DMS53 treated with DMSO at 0.1 percent for 48 hours (cell line): ENCODE data around the gene LTF.
"Not testable (repeated sequence)": the region's sequence is repeated elsewhere in the genome, so short reads cannot be mapped to it uniquely, and the experiment has no call there.

Experiments used
- DNase-seq: peaks from one replicate; lab custom pipeline; 2025; ENCODE audit not compliant: unreplicated experiment; lab: John Stamatoyannopoulos, UW

LTF gene

DNA sequence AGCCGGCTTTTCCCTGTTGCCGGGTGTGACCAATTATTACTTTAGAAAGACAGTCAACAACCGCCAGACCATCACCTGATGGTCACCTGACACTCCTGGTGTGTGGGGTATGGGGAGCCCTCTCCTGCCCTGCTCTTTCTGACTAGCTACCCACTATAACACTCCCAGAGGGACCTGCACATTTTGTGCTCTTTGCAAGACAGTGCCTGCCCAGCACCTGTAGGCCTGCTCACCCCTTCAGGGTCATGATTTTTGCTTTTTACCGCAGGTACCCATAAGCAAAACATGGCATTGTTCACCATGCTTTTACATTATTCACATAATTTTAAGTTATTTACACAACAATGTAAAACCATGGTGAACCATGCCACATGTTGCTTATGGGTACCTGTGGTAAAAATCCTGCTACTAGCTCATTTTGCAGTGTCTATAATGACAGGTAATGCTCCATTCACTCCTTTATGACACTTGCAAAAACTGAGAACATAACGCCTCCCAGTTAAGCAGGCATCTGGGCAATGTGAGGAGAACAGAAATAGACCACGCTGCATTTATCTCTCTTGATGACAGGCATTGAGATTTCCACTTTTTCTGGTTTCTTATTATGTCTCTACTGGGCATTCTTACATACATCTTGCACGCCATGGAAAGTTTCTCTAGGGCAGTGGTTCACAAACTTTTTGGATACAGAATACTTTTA is 47.7 kb downstream of the LTF start:
- DNase-seq = no peak

DNA sequence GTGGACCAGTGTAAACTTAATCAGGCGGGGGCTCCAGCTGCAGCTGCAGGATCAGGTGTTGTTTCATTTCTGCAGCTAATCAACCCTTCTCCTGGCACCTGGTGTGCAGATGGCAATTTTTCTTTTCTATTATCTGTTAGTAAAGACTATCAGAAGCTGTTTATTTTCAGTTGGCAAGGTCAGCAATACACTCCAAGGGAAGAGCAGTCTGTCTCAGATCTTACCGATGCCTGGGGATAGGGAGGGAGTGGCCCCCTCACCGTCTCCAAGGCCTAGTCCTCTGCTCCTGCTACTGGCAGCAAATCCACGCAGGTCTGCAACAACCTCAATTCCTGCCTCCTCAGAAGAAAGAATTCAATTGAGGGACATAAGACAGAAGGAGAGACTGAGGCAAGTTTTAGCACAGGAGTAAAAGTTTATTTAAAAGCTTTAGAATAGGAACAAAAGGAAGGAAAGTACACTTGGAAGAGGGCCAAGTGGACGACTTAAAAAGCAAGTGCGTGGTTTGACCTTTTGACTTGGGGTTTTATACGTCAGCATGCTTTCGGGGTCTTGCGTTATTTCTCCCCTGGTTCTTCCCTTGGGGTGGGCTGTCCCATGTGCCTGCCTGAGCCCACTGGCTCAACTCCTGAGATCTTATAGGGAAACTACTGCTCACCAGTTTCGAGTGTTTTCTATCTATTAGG is 48.4 kb downstream of the LTF start:
- no peak for DNase-seq

DNA sequence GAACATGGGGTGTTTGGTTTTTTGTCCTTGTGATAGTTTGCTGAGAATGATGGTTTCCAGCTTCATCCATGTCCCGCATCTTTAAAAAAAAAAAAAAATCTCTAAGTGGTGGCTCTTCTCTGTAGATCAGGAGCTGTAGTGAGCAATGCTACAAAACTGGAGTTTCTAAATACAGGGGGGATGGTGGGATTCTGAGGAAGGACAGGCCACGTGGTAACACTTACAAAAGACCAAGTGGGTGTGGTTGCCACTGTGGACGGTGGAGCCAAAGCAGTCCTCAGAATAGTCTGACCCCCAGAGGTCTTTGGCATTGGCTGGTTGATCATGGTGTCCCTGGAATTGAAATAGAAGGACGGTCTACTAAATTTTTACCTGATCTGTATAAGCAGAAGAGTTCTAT is 50.0 kb downstream of the LTF start:
- no peak for DNase-seq

DNA sequence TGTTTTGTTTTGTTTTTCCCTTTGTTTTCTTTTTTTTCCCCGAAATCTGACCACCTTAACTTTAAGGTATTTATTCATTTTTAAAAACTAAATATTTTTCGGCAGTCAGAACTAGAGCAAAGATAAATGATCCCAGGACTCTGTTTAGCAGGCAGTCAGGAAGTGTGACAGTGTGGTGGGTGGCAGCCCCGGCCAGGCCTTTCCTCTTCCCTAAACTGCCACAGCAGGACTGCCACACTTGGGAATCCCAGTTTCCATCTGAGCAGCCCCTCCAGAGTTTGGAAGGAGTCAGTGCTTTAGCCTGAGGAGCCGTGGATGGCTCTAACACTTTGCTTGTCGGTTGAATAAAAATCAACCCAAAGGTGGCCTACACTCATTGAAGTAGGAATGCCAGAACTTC is 50.8 kb downstream of the LTF start:
- no peak for DNase-seq

DNA sequence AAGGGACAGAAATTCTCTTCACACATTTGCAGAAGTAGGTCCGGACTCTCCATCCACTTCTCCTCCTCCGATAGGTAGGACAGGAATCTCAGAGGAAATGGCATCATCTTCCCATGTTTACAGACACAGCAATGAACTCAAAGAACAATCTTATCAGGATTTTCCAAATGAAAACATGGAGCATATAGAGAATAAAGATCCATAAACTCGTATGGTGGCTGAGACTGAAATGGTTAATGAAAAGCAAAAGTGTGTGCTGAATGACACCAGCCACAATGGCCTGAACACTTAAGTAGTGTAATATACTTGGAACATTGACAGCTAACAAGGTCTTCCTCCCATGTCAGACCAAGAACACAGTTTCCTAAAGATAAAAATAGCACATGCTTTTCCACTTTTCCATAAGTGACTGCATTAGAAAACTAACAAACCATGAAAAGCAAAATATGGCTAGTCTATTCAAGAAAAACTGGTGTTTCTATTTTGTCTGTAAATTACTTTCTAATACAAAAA is 51.9 kb downstream of the LTF start:
- no peak for DNase-seq

DNA sequence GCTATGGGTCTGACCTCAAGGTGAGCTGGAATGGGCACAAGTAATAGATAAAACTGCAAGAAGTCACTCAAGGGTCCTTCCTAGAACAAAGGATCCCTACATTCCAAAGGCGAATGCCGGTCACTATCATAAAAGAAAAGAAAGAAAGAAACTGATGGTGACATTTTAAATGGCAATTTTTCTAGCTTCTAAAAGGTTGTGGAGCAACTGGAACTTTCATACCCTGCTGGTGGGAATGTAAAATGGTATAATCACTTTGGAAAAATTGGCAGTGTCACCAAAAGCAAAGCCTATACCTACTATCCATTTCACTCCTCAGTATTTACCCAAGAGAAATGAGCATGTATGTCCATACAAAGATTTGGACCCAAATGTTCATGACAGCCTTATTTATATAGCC is 53.4 kb downstream of the LTF start:
- no peak for DNase-seq

DNA sequence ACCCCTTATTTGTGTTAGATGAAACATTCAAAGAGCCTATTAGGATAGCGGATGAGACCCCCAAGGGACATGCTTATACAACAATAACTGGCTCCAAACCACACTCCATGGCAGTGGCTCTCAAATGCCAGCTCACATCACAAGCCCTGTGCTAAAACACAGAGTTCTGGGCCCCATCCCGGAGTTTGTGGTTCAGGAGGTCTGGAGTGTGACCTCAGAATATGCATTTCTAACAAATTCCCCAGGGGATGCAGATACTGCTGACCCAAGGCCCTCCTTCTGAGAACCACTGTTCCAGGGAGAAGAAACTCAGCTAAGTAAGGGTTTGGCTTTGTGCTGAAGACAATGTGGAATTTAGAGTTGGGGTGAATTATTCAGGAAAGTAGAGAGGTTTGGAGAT is 54.0 kb downstream of the LTF start:
- no peak for DNase-seq

DNA sequence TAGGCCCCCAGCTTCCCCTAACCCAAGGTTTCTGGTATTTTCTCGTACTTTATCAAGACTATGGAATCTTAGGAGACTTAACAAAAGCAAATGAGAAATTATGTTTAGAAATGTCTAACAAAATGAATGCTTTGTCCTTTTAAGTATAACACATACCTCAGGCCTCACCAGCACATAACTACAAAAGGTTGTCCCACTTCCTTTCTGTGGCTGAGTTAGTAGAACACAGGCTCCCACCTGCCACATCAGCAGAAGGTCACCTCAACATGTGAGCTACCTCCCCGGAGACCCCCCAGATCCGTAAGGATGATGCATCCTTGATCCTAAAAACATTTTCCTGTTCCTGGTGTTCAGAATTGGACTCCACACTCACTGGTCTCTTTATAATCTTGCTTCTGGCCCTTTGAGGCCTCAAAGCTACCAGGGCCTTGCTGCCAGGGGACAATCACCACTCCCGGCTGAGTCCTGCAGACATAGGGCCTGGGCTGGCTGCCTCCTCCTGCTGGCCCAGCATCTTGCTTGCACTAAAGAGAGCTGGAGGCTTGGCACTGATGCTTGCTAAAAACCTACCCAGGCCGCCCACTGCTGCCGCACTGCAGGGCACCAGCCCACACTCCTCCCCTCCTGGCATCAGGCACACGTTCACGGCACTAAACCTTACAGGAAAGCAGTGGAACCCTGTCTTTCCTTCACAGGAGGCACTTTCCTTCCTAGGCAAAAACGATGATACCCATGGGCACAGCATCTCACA is 54.8 kb downstream of the LTF start:
- DNase-seq = no peak

DNA sequence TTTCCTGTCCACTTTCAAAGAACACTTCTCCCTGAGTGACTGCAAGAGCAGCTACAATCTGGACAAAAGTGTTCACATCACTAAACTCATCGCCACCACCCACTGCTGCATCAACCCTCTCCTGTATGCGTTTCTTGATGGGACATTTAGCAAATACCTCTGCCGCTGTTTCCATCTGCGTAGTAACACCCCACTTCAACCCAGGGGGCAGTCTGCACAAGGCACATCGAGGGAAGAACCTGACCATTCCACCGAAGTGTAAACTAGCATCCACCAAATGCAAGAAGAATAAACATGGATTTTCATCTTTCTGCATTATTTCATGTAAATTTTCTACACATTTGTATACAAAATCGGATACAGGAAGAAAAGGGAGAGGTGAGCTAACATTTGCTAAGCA is 55.9 kb downstream of the LTF start:
- no peak for DNase-seq

DNA sequence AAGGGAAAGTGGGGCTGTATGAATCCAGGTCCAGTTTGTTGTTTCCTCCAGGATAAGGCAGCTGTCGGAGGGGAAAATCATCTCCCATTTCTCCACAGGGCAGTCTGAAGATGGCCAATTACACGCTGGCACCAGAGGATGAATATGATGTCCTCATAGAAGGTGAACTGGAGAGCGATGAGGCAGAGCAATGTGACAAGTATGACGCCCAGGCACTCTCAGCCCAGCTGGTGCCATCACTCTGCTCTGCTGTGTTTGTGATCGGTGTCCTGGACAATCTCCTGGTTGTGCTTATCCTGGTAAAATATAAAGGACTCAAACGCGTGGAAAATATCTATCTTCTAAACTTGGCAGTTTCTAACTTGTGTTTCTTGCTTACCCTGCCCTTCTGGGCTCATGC is 56.7 kb downstream of the LTF start:
- no peak for DNase-seq

DNA sequence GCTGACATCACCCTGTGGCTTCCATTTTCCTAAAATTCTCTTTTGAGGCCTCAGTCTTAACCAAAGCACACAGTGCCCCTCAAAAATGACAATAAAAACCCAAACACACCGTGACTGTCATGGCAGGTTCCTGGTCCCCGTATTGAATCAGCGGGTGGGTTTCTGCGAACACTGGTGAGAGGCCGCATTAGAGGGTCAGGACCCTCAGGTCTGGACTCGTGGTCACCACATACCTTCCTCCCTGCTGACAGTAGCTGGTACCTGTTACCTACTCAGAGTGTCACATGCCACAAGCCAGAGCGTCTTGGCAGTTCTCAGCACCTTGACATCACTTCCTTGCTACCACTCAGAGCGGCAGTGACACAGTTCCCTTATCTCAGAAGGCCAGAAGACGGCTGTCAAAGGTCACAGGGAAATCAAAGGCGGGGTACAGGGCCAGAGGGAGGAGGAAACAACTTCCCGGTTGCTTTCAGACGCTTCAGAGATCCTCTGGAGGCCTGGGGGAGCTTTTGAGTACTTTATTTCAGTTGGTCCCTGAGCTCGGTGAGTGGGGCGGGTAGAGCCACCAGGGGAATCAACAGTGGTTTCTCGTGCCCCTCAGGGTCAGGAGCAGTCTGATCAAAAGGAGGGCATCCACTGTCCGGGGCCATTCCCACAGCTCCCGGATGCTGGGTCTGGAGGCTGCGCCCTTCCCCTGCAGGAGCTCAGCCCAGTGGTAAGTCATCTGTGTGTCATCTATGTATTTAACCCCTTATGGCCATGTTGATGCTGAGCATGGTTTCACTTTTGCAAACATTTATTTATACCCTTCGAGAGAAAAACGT is 57.7 kb downstream of the LTF start, which contains the start of the genes CCR5AS and CCRL2:
TSS of gene CCR5AS (minus strand) at position 279 of the 824 bp plus-strand sequence.
TSS of gene CCRL2 (plus strand) at position 472 of the 824 bp plus-strand sequence. CDS start 821 bp downstream, outside the sequence.
- no peak for DNase-seq

DNA sequence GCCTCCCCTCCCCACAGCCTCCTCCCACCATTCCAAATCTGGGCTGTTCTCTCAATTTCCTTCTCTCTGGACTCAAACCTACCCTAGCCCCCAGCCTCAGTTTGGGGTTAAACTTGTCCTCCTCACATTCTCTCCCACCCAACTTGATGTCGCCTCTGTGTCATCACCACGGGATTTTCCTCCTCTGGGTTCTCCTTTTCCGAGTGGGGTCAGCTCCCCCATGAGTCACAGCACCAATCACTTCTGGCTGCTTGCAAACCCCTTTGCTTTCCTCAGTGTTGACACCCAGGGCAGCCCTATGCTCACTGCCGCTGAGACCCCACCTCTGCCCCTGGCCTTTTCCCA is 58.3 kb downstream of the LTF start:
- no peak for DNase-seq

DNA sequence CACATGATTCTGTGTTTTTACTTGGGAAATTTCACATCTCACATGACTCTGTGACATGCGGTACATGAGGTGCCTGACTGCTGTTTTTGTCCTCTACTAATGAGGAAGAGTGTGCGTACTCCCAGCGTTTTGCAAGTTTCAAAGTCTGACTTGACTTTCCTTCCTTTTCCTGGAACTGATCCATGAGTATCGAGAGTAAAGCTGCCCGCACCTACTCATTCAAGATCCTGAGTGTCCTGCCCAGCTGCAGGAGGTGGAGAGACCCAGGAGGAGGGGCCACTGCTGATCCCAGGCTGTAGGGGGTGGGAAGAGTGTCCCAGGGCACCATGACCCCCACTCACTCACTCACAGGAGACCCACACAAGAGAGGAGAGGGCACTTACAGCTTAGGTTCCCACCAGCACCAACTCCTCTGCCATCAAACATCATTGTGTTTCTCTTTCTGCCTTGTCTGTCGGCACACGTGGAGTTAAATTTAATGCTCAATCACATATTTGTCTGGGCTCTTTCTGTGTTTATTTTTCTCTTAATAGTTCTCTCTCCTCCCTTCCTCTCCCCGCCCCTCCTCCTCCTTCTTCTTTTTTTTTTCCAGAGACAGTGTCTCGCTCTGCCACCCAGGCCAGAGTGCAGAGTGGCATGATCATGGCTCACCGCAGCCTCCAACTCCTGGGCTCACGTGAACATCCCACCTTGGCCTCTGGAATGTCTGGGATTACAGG is 59.2 kb downstream of the LTF start:
- no peak for DNase-seq

DNA sequence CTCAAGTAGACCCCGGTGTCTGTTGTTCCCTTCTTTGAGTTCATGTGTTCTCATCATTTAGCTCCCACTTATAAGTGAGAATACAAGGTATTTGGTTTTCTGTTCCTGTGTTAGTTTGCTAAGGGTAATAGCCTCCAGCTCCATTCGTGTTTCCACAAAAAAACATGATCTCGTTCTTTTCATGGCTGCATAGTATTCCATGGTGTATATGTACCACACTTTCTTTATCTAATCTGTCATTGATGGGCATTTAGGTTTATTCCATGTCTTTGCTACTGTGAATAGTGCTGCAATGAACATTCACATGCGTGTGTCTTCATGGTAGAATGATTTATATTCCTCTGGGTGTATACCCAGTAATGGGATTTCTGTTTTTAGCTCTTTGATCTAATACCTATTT is 61.8 kb downstream of the LTF start:
- DNase-seq = not testable (repeated sequence)

DNA sequence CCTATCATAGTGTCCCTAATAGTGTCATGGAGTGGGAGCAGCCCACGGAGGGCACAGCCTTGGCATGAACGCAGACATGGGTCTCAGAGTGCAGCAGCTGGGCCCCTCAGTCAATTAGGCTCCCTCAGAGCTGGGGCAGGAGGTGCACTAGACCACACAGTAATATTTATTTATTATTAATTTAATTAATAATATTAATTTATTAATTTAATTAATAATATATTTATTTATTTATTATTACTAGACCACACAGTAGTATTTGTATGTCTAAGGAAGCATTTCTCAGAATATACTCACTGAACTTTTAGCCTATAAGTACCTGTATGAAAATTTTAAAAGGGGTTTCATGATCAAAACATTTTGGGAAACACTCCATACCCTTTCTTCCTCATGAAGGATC is 63.1 kb downstream of the LTF start:
- no peak for DNase-seq

DNA sequence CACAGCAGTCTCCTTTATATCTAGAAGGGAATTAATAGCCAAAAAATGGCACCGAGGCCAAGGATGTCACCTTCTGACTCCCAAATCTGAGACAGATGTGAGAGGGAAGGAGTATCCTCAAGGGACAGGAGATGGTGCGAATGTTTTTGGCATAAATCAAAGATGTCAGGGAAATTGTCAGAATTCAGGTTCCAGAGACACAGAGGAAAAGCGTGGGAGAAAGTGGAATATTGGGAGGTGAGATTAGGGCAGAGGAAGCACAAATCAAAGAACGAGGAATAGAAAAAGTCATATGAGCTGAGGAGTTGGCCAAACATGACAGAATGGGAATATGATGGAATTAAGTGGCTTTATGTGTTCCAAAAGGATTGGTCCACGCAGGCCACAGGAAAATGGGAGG is 63.9 kb downstream of the LTF start:
- DNase-seq = no peak

DNA sequence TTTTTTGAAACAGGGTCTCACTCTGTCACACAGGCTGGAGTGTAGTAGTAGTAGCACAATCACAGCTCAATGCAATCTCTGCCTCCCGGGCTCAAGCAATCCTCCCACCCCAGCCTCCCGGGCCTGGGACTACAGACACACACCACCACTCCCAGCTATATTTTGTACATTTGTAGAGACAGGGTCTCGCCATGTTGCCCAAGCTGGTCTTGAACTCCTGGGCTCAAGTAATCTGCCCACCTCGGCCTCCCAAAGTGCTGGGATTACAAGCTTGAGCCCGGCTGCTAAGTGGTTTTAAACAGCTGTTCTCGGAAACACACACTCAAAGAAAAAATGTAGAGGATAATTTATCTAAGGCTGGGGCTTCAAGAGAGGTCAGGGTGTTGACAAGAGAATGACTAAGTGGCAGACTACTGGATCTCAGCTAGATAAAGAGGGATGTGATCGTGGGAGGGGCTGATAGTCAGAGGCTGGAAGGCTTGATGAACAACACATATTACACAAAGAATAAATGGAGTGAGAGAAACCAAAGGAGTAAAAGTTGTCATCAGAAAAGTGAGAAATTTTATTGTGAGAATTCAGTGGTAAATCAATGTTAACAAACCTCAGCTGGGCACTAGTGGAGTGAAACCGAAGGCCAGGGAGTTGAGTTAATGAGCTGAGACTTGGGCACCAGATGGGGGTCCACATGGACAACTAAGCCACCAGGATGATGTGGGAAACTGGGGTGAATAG is 64.5 kb downstream of the LTF start:
- no peak for DNase-seq

DNA sequence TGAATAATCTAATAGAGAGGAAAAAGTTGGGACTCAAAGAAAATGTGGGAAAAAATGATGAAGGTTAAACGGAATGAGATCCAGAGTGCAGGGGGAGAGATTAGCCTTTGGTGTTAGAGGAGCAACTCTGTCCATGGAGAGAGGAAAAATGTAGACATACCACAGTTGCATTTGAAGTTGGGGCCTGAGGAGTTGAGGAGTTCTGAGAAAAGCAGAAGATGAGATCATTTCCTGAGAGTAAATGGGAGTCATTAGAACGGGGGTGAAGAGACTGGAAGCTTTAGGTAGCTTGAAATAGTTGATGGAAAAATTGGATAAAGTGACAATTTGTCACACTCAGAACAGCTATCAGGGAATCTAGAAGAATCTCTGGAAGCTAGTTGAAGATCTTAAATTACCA is 65.1 kb downstream of the LTF start:
- no peak for DNase-seq

DNA sequence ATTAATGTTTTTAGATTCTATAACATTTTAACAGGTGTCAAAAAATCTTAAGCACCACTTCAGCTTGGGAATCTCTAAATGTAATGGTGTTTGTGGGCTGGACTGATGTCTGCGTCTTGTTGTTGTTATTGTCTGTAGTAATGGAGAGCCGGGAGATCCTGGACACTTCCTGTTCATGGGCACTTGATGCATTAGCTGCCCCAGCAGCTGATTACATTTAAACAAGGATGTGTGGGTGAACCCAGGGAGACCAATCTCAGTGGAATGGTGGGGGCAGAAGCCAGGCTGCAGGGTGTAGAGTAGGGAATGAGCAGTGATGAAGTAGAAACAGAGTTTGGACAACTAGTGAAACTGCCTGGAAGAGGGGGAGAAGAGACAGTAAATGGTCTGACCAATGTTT is 65.6 kb downstream of the LTF start:
- DNase-seq = no peak
